H9 (cell line): ENCODE data around the gene TBR1. TPM values are rescaled to one million over a fixed set of nuclear protein-coding genes. Genes with fewer than 3 reads are reported as not detected.

Experiments
- DNase-seq: peaks from one replicate; pipeline ENCODE4 v3.0.0-alpha.2; 2017
- H2AFZ ChIP-seq: one replicate; pipeline ENCODE4 v1.6.1; 2013; ENCODE audit warnings: mild to moderate bottlenecking, low read length, control low read depth, moderate library complexity
- H2AK5ac ChIP-seq: 2 replicates; pipeline ENCODE4 v1.6.1; 2013; ENCODE audit warnings: low read length, control low read depth, mixed read lengths; ENCODE audit not compliant: insufficient read length
- H2BK120ac ChIP-seq: one replicate; pipeline ENCODE4 v1.6.1; 2013; ENCODE audit warnings: low read depth, mild to moderate bottlenecking, low read length, control low read depth, inconsistent platforms; ENCODE audit not compliant: poor library complexity, severe bottlenecking
- H2BK12ac ChIP-seq: 2 replicates; pipeline ENCODE4 v1.6.1; 2013; ENCODE audit warnings: low read length, control low read depth, mixed read lengths, low read depth; ENCODE audit not compliant: insufficient read length
- H2BK15ac ChIP-seq: 2 replicates; pipeline ENCODE4 v1.6.1; 2013; ENCODE audit warnings: low read depth, low read length, control low read depth
- H2BK20ac ChIP-seq: one replicate; pipeline ENCODE4 v1.6.1; 2013; ENCODE audit warnings: low read depth, mild to moderate bottlenecking, low read length, control low read depth, inconsistent platforms; ENCODE audit not compliant: poor library complexity, severe bottlenecking
- H2BK5ac ChIP-seq: 2 replicates; pipeline ENCODE4 v1.6.1; 2013; ENCODE audit warnings: low read length, control low read depth, mixed read lengths; ENCODE audit not compliant: insufficient read length
- H3K14ac ChIP-seq: 2 replicates; pipeline ENCODE4 v1.6.1; 2013; ENCODE audit warnings: low read length, control low read depth; ENCODE audit not compliant: insufficient read depth
- H3K18ac ChIP-seq: 2 replicates; pipeline ENCODE4 v1.6.1; 2013; ENCODE audit warnings: low read depth, mild to moderate bottlenecking, mixed read lengths, low read length, control low read depth; ENCODE audit not compliant: insufficient read length
- H3K23ac ChIP-seq: 2 replicates; pipeline ENCODE4 v1.6.1; 2013; ENCODE audit warnings: low read length, control low read depth, mixed read lengths, low read depth; ENCODE audit not compliant: insufficient read length
- H3K23me2 ChIP-seq: 2 replicates; pipeline ENCODE4 v1.6.1; 2013; ENCODE audit warnings: low read depth, mild to moderate bottlenecking, mixed read lengths, low read length, control low read depth; ENCODE audit not compliant: insufficient read length, poor library complexity, severe bottlenecking
- H3K27ac ChIP-seq: 2 replicates; pipeline ENCODE4 v1.5.1; 2013; ENCODE audit warnings: low read length, control low read depth, mixed read lengths, low read depth; ENCODE audit not compliant: insufficient read length
- H3K27me3 ChIP-seq: 2 replicates; pipeline ENCODE4 v1.6.1; 2013; ENCODE audit warnings: low read length, control low read depth, inconsistent platforms; ENCODE audit not compliant: insufficient read depth
- H3K4ac ChIP-seq: 2 replicates; pipeline ENCODE4 v1.6.1; 2013; ENCODE audit warnings: low read depth, mild to moderate bottlenecking, control low read depth, inconsistent platforms, low read length, moderate library complexity
- H3K4me1 ChIP-seq: 2 replicates; pipeline ENCODE4 v1.6.1; 2013; ENCODE audit warnings: low read length, control low read depth, inconsistent platforms; ENCODE audit not compliant: insufficient read depth
- H3K4me2 ChIP-seq: 2 replicates; pipeline ENCODE4 v1.6.1; 2013; ENCODE audit warnings: low read length, control low read depth, mixed read lengths; ENCODE audit not compliant: insufficient read length, insufficient read depth
- H3K56ac ChIP-seq: 2 replicates; pipeline ENCODE4 v1.6.1; 2013; ENCODE audit warnings: low read depth, mild to moderate bottlenecking, mixed read lengths, low read length, control low read depth; ENCODE audit not compliant: insufficient read length
- H3K79me1 ChIP-seq: 2 replicates; pipeline ENCODE4 v1.6.1; 2013; ENCODE audit warnings: low read depth, mild to moderate bottlenecking, moderate library complexity, low read length, control low read depth, inconsistent platforms; ENCODE audit not compliant: insufficient read depth, poor library complexity, severe bottlenecking
- H3K79me2 ChIP-seq: 2 replicates; pipeline ENCODE4 v1.6.1; 2013; ENCODE audit warnings: low read length, control low read depth, inconsistent platforms; ENCODE audit not compliant: insufficient read depth
- H3K9ac ChIP-seq: 2 replicates; pipeline ENCODE4 v1.6.1; 2013; ENCODE audit warnings: low read length, control low read depth, mixed read lengths; ENCODE audit not compliant: insufficient read length; ENCODE audit errors: extremely low read depth
- H3K9me3 ChIP-seq: one replicate; pipeline ENCODE4 v1.6.1; 2013; ENCODE audit warnings: low read depth, low read length, inconsistent platforms; ENCODE audit not compliant: control insufficient read depth
- H3T11ph ChIP-seq: one replicate; pipeline ENCODE4 v1.6.1; 2013; ENCODE audit warnings: mild to moderate bottlenecking, low read length, control low read depth, inconsistent platforms
- H4K20me1 ChIP-seq: one replicate; pipeline ENCODE4 v1.6.1; 2013; ENCODE audit not compliant: control insufficient read depth, insufficient read length, insufficient read depth
- H4K5ac ChIP-seq: 2 replicates; pipeline ENCODE4 v1.6.1; 2013; ENCODE audit warnings: low read depth, mild to moderate bottlenecking, mixed read lengths, low read length, control low read depth; ENCODE audit not compliant: insufficient read length
- H4K8ac ChIP-seq: replicated peaks from 2 replicates; pipeline ENCODE4 v1.6.1; 2013; ENCODE audit warnings: low read length, control low read depth, mixed read lengths, low read depth; ENCODE audit not compliant: insufficient read length
- H4K91ac ChIP-seq: 2 replicates; pipeline ENCODE4 v1.6.1; 2013; ENCODE audit warnings: low read depth, mild to moderate bottlenecking, moderate library complexity, mixed read lengths, low read length, control low read depth; ENCODE audit not compliant: insufficient read length
- H3K27ac Mint-ChIP-seq, 3 experiments: 2 replicates in 2 of 3; 3 replicates in 1 of 3; pipeline ENCODE4 v1.8.0; 2020 to 2021; ENCODE audit warnings: mixed read lengths in 3 of 3, mild to moderate bottlenecking in 1 of 3, moderate library complexity in 1 of 3
- H3K27me3 Mint-ChIP-seq: 2 replicates; pipeline ENCODE4 v1.8.0; 2021; ENCODE audit warnings: low read depth, mild to moderate bottlenecking, moderate library complexity, mixed read lengths
- H3K36me3 Mint-ChIP-seq, 3 experiments: 2 replicates in 2 of 3; 3 replicates in 1 of 3; pipeline ENCODE4 v1.8.0; 2020 to 2021; ENCODE audit warnings: low read depth in 3 of 3, mixed read lengths in 3 of 3; ENCODE audit not compliant: insufficient read depth in 1 of 3
- H3K4me1 Mint-ChIP-seq, 2 experiments: 2 replicates each; pipeline ENCODE4 v1.8.0; 2020; ENCODE audit warnings: mixed read lengths in 2 of 2
- H3K4me3 Mint-ChIP-seq, 2 experiments: 2 replicates in 1 of 2; 3 replicates in 1 of 2; pipeline ENCODE4 v1.8.0; 2020 to 2021; ENCODE audit warnings: mild to moderate bottlenecking in 2 of 2, mixed read lengths in 2 of 2, moderate library complexity in 1 of 2
- H3K9me3 Mint-ChIP-seq, 2 experiments: 2 replicates in 1 of 2; 3 replicates in 1 of 2; pipeline ENCODE4 v1.8.0; 2020; ENCODE audit warnings: mild to moderate bottlenecking in 2 of 2, mixed read lengths in 2 of 2, moderate library complexity in 1 of 2
- WGBS: extraction: QIAGEN DNeasy Blood & Tissue Kit; methylation state at CpG from one replicate; pipeline ENCODE4 v1.1.7; 2013; ENCODE audit warnings: missing lambda C conversion rate, low lambda C conversion rate, mixed read lengths; ENCODE audit not compliant: insufficient read length; ENCODE audit errors: extremely low coverage; 5-methylcytosine and 5-hydroxymethylcytosine counted together
- total RNA-seq: library from RNA; stranded (reverse); gene quantifications from 2 replicates; pipeline ENCODE4 v1.2.1, GENCODE V29; 2021
- TF ChIP-seq, protein P1 (sequence below): fragments of 200-600 bp; sonication (generic); conservative IDR thresholded peaks from 3 replicates; pipeline ENCODE4 v1.8.0; 2021; ENCODE audit warnings: antibody characterized with exemption, mild to moderate bottlenecking

TBR1 gene
- total RNA-seq, 1 experiment from 2014 or later, result 0.24 TPM

DNA sequence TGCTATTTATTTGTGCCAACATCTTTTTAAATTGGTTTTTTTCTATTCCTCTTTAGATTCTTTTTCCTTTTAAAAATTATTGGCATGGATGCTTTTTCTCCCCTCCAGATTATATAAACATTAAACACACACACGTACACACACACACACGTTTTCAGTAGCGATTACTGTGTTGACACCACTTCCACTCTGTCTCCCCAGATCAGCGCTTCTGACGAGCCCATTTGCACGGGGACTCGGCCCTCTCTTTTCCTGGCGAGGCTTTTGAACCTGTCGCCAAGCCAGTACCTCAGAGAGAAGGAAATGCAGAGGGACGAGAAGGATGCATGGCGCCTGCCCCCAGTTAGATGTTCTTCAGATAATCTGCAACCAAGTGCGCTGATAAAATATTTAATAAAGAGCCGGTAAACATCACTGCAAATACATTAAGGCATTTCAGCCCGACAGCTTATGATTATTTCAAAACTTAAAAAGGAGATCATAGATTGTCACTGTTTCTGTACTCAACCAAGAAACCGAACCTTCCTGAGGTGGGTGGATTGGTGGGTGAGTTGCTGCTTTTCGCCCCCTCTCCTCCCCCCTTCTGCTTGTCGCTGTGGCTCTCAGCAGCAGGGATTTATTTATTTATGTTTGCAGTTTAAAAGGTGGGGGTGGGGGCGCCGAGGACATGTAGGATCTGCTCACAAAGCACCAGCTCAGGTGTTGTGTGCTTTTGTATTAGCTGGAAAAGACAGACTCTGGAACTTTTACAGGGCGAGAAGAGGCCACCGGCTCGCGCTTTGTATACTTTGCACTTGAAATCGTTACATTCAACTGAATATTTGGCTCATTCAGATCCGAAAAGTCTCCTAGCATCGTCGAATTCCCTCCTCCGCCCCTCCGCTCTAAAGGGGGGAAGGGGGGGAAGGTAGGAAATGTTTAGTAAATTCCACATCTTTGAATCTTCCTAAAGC is 787 bp upstream of the TBR1 start:
- H3K27ac Mint-ChIP-seq, result no peak overlapping the region
- Histone ChIP-seq H3K4me1 (peaks cover 5% of the 10 kb centered on the region; the same call in 1 of the 2 replicates), H4K5ac (no peak overlapping the region), H2BK12ac (no peak overlapping the region), H4K20me1 (no peaks in the 10 kb centered on the region), H3K4me2 (peak overlapping the region; percentile 89), H2AK5ac (no peak overlapping the region), H2BK5ac (no peak overlapping the region), H3K9ac (no peak overlapping the region), H3K27me3 (peaks cover 60% of the 10 kb centered on the region), H2BK120ac (no peak overlapping the region), H3K79me1 (no peaks in the 10 kb centered on the region), H2BK20ac (no peak overlapping the region), H3K9me3 (no peaks in the 10 kb centered on the region), H2BK15ac (no peak overlapping the region), H2AFZ (no peak overlapping the region), H3K79me2 (no peaks in the 10 kb centered on the region), H3K23me2 (peaks cover 11% of the 10 kb centered on the region), H3T11ph (no peak overlapping the region), H3K56ac (no peak overlapping the region), H3K18ac (no peak overlapping the region), H3K23ac (no peak overlapping the region), H4K91ac (no peak overlapping the region), H3K14ac (no peak overlapping the region), H3K27ac (no peak overlapping the region), H3K4ac (no peak overlapping the region), H4K8ac (no peak overlapping the region)
- no CpG with 5 or more reads among the region's 29 CpGs for WGBS
- peak overlapping the region; percentile 55 to 78 for H3K4me3 Mint-ChIP-seq
- H3K27me3 Mint-ChIP-seq, result peaks cover 85% of the 10 kb centered on the region
- peaks cover 3 to 4% of the 10 kb centered on the region in 2 experiments; a peak in 2 of 5 replicates for H3K9me3 Mint-ChIP-seq
- TF ChIP-seq, protein P1, sequence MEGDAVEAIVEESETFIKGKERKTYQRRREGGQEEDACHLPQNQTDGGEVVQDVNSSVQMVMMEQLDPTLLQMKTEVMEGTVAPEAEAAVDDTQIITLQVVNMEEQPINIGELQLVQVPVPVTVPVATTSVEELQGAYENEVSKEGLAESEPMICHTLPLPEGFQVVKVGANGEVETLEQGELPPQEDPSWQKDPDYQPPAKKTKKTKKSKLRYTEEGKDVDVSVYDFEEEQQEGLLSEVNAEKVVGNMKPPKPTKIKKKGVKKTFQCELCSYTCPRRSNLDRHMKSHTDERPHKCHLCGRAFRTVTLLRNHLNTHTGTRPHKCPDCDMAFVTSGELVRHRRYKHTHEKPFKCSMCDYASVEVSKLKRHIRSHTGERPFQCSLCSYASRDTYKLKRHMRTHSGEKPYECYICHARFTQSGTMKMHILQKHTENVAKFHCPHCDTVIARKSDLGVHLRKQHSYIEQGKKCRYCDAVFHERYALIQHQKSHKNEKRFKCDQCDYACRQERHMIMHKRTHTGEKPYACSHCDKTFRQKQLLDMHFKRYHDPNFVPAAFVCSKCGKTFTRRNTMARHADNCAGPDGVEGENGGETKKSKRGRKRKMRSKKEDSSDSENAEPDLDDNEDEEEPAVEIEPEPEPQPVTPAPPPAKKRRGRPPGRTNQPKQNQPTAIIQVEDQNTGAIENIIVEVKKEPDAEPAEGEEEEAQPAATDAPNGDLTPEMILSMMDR, result no peak
- peaks cover 46 to 60% of the 10 kb centered on the region in 2 experiments for H3K4me1 Mint-ChIP-seq
- peaks cover 2 to 7% (median 4%) of the 10 kb centered on the region in 3 experiments; a peak in 2 of 7 replicates for H3K36me3 Mint-ChIP-seq
- peak; percentile 41 for DNase-seq
